ENCODE data around the gene ARL1. TPM values are rescaled to one million over a fixed set of nuclear protein-coding genes. Genes with fewer than 3 reads are reported as not detected.

The ARL1 gene
- 73.9 and 75.2 TPM in 2 replicates for total RNA-seq (2021; fragmentation: NEBNext Ultra II Directional; extraction: Animal tissue kit (Norgen Biotek cat#: 25700))
- polyA plus RNA-seq (2011; rRNA removed), result 13.4 and 28.9 TPM in 2 replicates
- polyA plus RNA-seq (2011; cell fraction: cytosol; rRNA removed), result 35.6 TPM
- 8.4 TPM for polyA plus RNA-seq (2011; cell fraction: nucleus; rRNA removed)
- polyA plus RNA-seq (2012, experiment 1 of 2), result 48.6 to 59.2 TPM (median 50.7 TPM) in 4 replicates
- polyA plus RNA-seq (2012, experiment 2 of 2), result 12.4 TPM
- polyA plus RNA-seq (2013, experiment 1 of 2), result 38.9 TPM
- 41.0 TPM for polyA plus RNA-seq (2013, experiment 2 of 2)
- 33.5 and 58.5 TPM in 2 replicates for polyA minus RNA-seq (2011; rRNA and poly(A)+ RNA removed)
- 35.2 TPM for polyA minus RNA-seq (2011; cell fraction: cytosol; rRNA and poly(A)+ RNA removed)
- 53.2 TPM for polyA minus RNA-seq (2011; cell fraction: nucleus; rRNA and poly(A)+ RNA removed)
- long read RNA-seq, experiment 1, partial matches to known transcripts, result 8 of 60 reads
- long read RNA-seq, experiment 1, other reads (novel, unspliced or antisense), result 52 of 60 reads
- long read RNA-seq, experiment 2, transcript ARL1-201 (6 exons, 3,241 nt), result major isoform, 138 of 150 reads
- long read RNA-seq, experiment 2, partial matches to known transcripts, result 5 of 150 reads
- long read RNA-seq, experiment 2, other reads (novel, unspliced or antisense), result 4 of 150 reads

DNA sequence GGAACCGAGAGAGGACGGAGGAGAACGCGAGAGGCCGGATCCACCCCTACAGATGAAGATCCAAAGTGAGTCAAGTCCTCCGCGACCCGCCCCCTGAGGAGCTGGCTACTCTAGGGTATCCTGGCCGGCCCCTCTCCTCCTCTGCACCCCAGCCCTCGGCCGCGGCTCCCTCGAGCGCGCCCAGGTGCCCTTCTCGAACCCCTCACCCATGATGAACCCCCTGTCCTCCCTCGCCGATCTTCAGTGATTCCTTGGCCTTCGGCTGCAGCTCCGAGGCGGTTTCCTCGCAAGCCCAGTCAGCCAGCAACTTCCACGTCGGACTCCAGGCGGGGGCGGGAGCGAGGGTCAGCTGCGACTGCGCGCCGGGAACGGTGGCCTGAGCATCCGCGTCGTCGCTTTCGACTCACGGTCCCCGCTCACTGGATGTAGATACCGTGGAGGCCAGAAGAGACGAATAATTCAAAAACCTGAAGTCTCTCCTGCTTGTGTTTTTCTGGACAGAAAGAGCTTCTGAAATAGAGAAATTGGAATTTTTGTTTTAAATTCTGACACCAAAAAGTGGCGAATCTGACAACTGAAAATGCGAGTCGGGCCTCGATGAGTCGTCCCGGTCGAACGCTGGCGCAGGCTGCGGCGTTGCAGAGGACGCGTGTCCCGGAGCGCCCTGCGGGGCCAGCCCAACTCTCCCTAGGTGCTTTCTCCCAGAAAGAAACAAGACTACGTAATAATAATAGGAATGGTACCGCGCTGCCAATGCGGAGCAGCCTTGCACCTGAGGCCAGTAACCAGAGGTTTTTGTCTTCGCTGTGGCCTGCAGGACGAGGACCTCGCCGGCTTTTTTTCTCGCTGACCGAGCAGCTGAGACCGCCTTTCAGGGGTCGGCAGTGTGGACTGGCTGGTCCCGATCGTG, at the start of gene ARL1:
ARL1 (minus strand) TSS at position 337 of the 910 bp plus-strand sequence; CDS start at position 210, 127 bp downstream.
- Histone ChIP-seq H4K5ac (ENCODE audit: insufficient read length, low read depth, low read length) (peak within 1 kb of the TSS; percentile 91), H3K23me2 (ENCODE audit: low read depth, low read length) (peaks cover 9% of the 10 kb centered on the region), H3K56ac (replicated peaks; ENCODE audit: insufficient read length, low read depth, low read length) (peak within 1 kb of the TSS; percentile 34), H3K18ac (ENCODE audit: extremely low read depth, low read length) (peak within 1 kb of the TSS; percentile 90), H2BK5ac (ENCODE audit: low read depth, low read length) (peak within 1 kb of the TSS; percentile 60; the same call in 1 of the 2 replicates), H3K4me2 (ENCODE audit: insufficient read depth in 1 of 2, low read depth in 2 of 2, low read length in 2 of 2) (peak within 1 kb of the TSS; percentile 84 to 97), H3K79me2 (ENCODE audit: control insufficient read depth in 1 of 2, insufficient read depth in 2 of 2, low read length in 2 of 2) (peaks cover 8 to 43% of the 10 kb centered on the region in 2 experiments), H3K4me3 (ENCODE audit: extremely low read depth in 1 of 4, insufficient read depth in 2 of 4, low read depth in 3 of 4, low read length in 4 of 4) (peak within 1 kb of the TSS; percentile 79 to 87 (median 84)), H2BK20ac (ENCODE audit: low read length) (no peak within 1 kb of the TSS), H3K9ac (replicated peaks in 1 of 4; ENCODE audit: extremely low read depth in 1 of 4, low read depth in 3 of 4, low read length in 3 of 4) (peak within 1 kb of the TSS; percentile 56 to 88 (median 82)), H3K27ac (ENCODE audit: low read depth, low read length) (peak within 1 kb of the TSS; percentile 74), H2BK15ac (ENCODE audit: low read length) (0 out of 2 replicates have a peak within 1 kb of the TSS, but pooled peaks have one; percentile 29), H3K79me1 (ENCODE audit: low read depth, low read length) (no peaks in the 10 kb centered on the region), H3K36me3 (ENCODE audit: control insufficient read depth in 2 of 4, insufficient read depth in 4 of 4, low read length in 3 of 4) (no peaks in the 10 kb centered on the region; a peak in 1 of 8 replicates), H3K27me3 (replicated peaks in 1 of 4; ENCODE audit: control insufficient read depth in 3 of 4, extremely low read depth in 1 of 4, insufficient read depth in 3 of 4, low read length in 3 of 4) (no peaks in the 10 kb centered on the region), H4K20me1 (replicated peaks in 1 of 2; ENCODE audit: control insufficient read depth in 1 of 2, insufficient read depth in 2 of 2, low read length in 2 of 2) (peaks cover 0 to 7% of the 10 kb centered on the region in 2 experiments), H2BK120ac (replicated peaks; ENCODE audit: low read depth, low read length) (peak within 1 kb of the TSS; percentile 71), H3K4me1 (replicated peaks in 1 of 4; ENCODE audit: control insufficient read depth in 3 of 4, insufficient read depth in 4 of 4, low read length in 3 of 4) (peaks cover 0 to 6% (median 0%) of the 10 kb centered on the region in 4 experiments; a peak in 2 of 7 replicates), H3K4ac (replicated peaks; ENCODE audit: insufficient read length, low read depth, low read length) (no peak within 1 kb of the TSS), H3K14ac (ENCODE audit: insufficient read length) (no peak within 1 kb of the TSS), H2AK5ac (ENCODE audit: low read depth, low read length) (no peak within 1 kb of the TSS), H2BK12ac (ENCODE audit: low read depth, low read length) (no peak within 1 kb of the TSS), H4K8ac (ENCODE audit: extremely low read depth, insufficient read depth, low read length) (peak within 1 kb of the TSS; percentile 96), H4K91ac (replicated peaks; ENCODE audit: insufficient read length, low read length) (peak within 1 kb of the TSS; percentile 88), H3K9me3 (ENCODE audit: insufficient read depth in 2 of 2, low read depth in 1 of 2, low read length in 1 of 2) (no peaks in the 10 kb centered on the region), H2AFZ (ENCODE audit: low read length) (peak within 1 kb of the TSS; percentile 79; the same call in 1 of the 2 replicates), H3K23ac (ENCODE audit: insufficient read length) (no peak within 1 kb of the TSS)
- WGBS, 2 experiments (ENCODE audit: extremely low coverage in 1 of 2, insufficient coverage in 1 of 2, insufficient read length in 1 of 2, insufficient replicate concordance in 2 of 2, low coverage in 1 of 2, low lambda C conversion rate in 2 of 2, missing lambda C conversion rate in 1 of 2), result 2% methylated on average over 67 of the region's 71 CpGs; no CpG with 5 or more reads in 1 of the 2 experiments
- ChIA-PET CTCF (ENCODE audit: partially characterized antibody) (interaction anchor here (0.6 to 1.7 kb wide), 5 partner anchors 28 to 434 kb away, joined by 3 to 5 read pairs (median 4); no protein-coding TSS in a partner anchor), POLR2A (ENCODE audit: partially characterized antibody) (interaction anchor here (2.5 kb wide), 1 partner anchor 13 kb away, joined by 12 read pairs; no protein-coding TSS in a partner anchor)
- peak in 1 of 2 experiments; percentile 84 for DNase-seq (ENCODE audit: low read depth in 1 of 2, low spot score in 2 of 2)
- no peak for FAIRE-seq
- TF ChIP-seq CREB1 (IDR thresholded peaks at IDR 0.05), result peak; percentile 93
- TF ChIP-seq CEBPB (IDR thresholded peaks at IDR 0.05; ENCODE audit: low read depth, low read length), result no peak
- TF ChIP-seq, protein P1, sequence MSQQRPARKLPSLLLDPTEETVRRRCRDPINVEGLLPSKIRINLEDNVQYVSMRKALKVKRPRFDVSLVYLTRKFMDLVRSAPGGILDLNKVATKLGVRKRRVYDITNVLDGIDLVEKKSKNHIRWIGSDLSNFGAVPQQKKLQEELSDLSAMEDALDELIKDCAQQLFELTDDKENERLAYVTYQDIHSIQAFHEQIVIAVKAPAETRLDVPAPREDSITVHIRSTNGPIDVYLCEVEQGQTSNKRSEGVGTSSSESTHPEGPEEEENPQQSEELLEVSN (IDR thresholded peaks at IDR 0.05), result peak; percentile 78
- TF ChIP-seq, protein P2, sequence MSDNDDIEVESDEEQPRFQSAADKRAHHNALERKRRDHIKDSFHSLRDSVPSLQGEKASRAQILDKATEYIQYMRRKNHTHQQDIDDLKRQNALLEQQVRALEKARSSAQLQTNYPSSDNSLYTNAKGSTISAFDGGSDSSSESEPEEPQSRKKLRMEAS (IDR thresholded peaks at IDR 0.05), result peak; percentile 81
- peak; percentile 50; the same call in 1 of the 2 replicates for TF ChIP-seq TBP (IDR thresholded peaks at IDR 0.05; ENCODE audit: low read depth, low read length)
- TF ChIP-seq BRCA1 (IDR thresholded peaks at IDR 0.05; ENCODE audit: low read depth, low read length), result no peak
- TF ChIP-seq KDM4A (IDR thresholded peaks at IDR 0.05; ENCODE audit: low read depth, low read length, severe bottlenecking), result peak; percentile 79
